Measurements from ENCODE around the gene KRT15. TPM values are rescaled to one million over a fixed set of nuclear protein-coding genes. Genes with fewer than 3 reads are reported as not detected.

KRT15 gene
- total and polyA plus RNA-seq, 4 donors: 0.14 TPM; not detected in 3

DNA sequence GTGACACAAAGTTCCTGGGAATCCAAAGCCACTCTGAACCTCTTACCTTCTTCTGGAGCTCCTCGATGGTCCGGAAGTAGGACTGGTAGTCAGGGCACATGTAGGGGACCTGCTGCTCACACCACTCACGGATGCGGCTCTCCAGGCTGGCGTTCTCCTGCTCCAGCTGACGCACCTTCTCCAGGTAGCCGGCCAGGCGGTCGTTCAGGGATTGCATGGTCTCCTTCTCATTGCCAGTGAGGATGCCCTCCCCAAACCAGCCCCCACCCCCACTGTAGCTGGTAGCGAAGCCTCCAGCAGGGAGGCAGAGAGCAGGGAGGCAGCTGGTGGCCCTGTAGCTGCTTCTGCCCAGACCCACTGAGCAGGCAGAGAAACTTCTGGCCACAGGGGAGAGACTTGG, 38.1 kb downstream of the KRT15 start:
- 94% methylated on average over 10 of the region's 10 CpGs for WGBS
- no peak for DNase-seq (ENCODE audit: low spot score)
- Histone ChIP-seq H3K9ac (ENCODE audit: low read depth in 1 of 2, low read length in 2 of 2) (no peak overlapping the region), H3K27me3 (ENCODE audit: control insufficient read depth in 4 of 4, insufficient read depth in 4 of 4, low read length in 3 of 4) (no peaks in the 10 kb centered on the region), H3K4me3 (ENCODE audit: low read depth in 1 of 3, low read length in 3 of 3) (no peak overlapping the region), H3K9me3 (ENCODE audit: control insufficient read depth in 4 of 4, low read length in 3 of 4) (no peaks in the 10 kb centered on the region), H3K36me3 (ENCODE audit: control insufficient read depth in 4 of 4, insufficient read depth in 3 of 4, low read depth in 1 of 4, low read length in 3 of 4) (no peaks in the 10 kb centered on the region), H3K27ac (ENCODE audit: low read depth in 1 of 2, low read length in 2 of 2) (no peak overlapping the region), H3K4me1 (ENCODE audit: control insufficient read depth in 4 of 4, insufficient read depth in 4 of 4, low read length in 3 of 4) (no peaks in the 10 kb centered on the region)
- TF ChIP-seq FOXA2 (IDR thresholded peaks at IDR 0.05): no peak
- TF ChIP-seq, protein P1, sequence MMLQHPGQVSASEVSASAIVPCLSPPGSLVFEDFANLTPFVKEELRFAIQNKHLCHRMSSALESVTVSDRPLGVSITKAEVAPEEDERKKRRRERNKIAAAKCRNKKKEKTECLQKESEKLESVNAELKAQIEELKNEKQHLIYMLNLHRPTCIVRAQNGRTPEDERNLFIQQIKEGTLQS (IDR thresholded peaks at IDR 0.05): no peak
- no peak for TF ChIP-seq RXRA (IDR thresholded peaks at IDR 0.05)
- TF ChIP-seq NR2F2 (IDR thresholded peaks at IDR 0.05): no peak
- no peak for TF ChIP-seq EGR1 (IDR thresholded peaks at IDR 0.05; ENCODE audit: low read depth in 2 of 2)
- TF ChIP-seq FOXA1 (IDR thresholded peaks at IDR 0.05): no peak
- no peak for TF ChIP-seq HNF4A (conservative IDR thresholded peaks at IDR 0.05)
- TF ChIP-seq RAD21 (IDR thresholded peaks at IDR 0.05): no peak
- no peak for TF ChIP-seq TAF1 (conservative IDR thresholded peaks at IDR 0.05)
- TF ChIP-seq, protein P2, sequence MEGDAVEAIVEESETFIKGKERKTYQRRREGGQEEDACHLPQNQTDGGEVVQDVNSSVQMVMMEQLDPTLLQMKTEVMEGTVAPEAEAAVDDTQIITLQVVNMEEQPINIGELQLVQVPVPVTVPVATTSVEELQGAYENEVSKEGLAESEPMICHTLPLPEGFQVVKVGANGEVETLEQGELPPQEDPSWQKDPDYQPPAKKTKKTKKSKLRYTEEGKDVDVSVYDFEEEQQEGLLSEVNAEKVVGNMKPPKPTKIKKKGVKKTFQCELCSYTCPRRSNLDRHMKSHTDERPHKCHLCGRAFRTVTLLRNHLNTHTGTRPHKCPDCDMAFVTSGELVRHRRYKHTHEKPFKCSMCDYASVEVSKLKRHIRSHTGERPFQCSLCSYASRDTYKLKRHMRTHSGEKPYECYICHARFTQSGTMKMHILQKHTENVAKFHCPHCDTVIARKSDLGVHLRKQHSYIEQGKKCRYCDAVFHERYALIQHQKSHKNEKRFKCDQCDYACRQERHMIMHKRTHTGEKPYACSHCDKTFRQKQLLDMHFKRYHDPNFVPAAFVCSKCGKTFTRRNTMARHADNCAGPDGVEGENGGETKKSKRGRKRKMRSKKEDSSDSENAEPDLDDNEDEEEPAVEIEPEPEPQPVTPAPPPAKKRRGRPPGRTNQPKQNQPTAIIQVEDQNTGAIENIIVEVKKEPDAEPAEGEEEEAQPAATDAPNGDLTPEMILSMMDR (IDR thresholded peaks at IDR 0.05; ENCODE audit: low read depth, low read length, missing input control): no peak

DNA sequence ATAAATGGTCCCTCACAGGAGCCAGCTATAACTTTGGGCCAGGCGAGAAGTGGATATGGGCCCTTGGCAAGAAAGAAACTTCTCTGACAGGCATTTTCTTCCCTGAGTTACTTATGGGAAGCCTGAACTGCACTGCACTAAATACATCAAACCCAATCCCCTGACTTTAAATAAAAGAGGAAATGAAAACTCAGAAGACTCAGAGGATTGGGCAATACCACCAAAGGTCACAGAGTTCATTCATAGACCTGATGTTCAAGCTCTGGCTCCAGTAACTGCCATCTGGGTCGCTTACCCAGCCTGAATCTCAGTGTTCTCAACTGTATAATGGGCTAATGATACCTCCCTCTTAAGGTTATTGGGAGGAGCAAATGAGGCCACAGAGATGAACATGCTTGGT, 38.6 kb downstream of the KRT15 start:
- H3K4me1 ChIP-seq (ENCODE audit: control insufficient read depth in 4 of 4, insufficient read depth in 4 of 4, low read length in 3 of 4): no peaks in the 10 kb centered on the region
- no peak for DNase-seq (ENCODE audit: low spot score)
- H3K4me3 ChIP-seq (ENCODE audit: low read depth in 1 of 3, low read length in 3 of 3): no peak overlapping the region
- 57% methylated on average over 2 of the region's 2 CpGs for WGBS
- no peak for TF ChIP-seq FOXA2 (IDR thresholded peaks at IDR 0.05)
- TF ChIP-seq, protein P2 (IDR thresholded peaks at IDR 0.05; ENCODE audit: low read depth, low read length, missing input control): no peak
- TF ChIP-seq, protein P3, sequence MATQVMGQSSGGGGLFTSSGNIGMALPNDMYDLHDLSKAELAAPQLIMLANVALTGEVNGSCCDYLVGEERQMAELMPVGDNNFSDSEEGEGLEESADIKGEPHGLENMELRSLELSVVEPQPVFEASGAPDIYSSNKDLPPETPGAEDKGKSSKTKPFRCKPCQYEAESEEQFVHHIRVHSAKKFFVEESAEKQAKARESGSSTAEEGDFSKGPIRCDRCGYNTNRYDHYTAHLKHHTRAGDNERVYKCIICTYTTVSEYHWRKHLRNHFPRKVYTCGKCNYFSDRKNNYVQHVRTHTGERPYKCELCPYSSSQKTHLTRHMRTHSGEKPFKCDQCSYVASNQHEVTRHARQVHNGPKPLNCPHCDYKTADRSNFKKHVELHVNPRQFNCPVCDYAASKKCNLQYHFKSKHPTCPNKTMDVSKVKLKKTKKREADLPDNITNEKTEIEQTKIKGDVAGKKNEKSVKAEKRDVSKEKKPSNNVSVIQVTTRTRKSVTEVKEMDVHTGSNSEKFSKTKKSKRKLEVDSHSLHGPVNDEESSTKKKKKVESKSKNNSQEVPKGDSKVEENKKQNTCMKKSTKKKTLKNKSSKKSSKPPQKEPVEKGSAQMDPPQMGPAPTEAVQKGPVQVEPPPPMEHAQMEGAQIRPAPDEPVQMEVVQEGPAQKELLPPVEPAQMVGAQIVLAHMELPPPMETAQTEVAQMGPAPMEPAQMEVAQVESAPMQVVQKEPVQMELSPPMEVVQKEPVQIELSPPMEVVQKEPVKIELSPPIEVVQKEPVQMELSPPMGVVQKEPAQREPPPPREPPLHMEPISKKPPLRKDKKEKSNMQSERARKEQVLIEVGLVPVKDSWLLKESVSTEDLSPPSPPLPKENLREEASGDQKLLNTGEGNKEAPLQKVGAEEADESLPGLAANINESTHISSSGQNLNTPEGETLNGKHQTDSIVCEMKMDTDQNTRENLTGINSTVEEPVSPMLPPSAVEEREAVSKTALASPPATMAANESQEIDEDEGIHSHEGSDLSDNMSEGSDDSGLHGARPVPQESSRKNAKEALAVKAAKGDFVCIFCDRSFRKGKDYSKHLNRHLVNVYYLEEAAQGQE (IDR thresholded peaks at IDR 0.05): no peak
- no peak for TF ChIP-seq NR2F2 (IDR thresholded peaks at IDR 0.05)
- TF ChIP-seq RAD21 (IDR thresholded peaks at IDR 0.05): no peak
- no peak for TF ChIP-seq RXRA (IDR thresholded peaks at IDR 0.05)
- TF ChIP-seq, protein P4, sequence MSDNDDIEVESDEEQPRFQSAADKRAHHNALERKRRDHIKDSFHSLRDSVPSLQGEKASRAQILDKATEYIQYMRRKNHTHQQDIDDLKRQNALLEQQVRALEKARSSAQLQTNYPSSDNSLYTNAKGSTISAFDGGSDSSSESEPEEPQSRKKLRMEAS (IDR thresholded peaks at IDR 0.05): no peak
- TF ChIP-seq YY1 (IDR thresholded peaks at IDR 0.05): no peak
- TF ChIP-seq, protein P5, sequence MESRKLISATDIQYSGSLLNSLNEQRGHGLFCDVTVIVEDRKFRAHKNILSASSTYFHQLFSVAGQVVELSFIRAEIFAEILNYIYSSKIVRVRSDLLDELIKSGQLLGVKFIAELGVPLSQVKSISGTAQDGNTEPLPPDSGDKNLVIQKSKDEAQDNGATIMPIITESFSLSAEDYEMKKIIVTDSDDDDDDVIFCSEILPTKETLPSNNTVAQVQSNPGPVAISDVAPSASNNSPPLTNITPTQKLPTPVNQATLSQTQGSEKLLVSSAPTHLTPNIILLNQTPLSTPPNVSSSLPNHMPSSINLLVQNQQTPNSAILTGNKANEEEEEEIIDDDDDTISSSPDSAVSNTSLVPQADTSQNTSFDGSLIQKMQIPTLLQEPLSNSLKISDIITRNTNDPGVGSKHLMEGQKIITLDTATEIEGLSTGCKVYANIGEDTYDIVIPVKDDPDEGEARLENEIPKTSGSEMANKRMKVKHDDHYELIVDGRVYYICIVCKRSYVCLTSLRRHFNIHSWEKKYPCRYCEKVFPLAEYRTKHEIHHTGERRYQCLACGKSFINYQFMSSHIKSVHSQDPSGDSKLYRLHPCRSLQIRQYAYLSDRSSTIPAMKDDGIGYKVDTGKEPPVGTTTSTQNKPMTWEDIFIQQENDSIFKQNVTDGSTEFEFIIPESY (IDR thresholded peaks at IDR 0.05): no peak
- TF ChIP-seq JUND (IDR thresholded peaks at IDR 0.05): no peak
- TF ChIP-seq TAF1 (conservative IDR thresholded peaks at IDR 0.05): no peak
- no peak for TF ChIP-seq FOXA1 (IDR thresholded peaks at IDR 0.05)
- TF ChIP-seq, protein P1 (IDR thresholded peaks at IDR 0.05): no peak
- TF ChIP-seq SP1 (IDR thresholded peaks at IDR 0.05): no peak
- no peak for TF ChIP-seq EGR1 (IDR thresholded peaks at IDR 0.05; ENCODE audit: low read depth in 2 of 2)
- TF ChIP-seq HNF4A (conservative IDR thresholded peaks at IDR 0.05): no peak
- no peaks in the 10 kb centered on the region for H3K27me3 ChIP-seq (ENCODE audit: control insufficient read depth in 4 of 4, insufficient read depth in 4 of 4, low read length in 3 of 4)
- no peak overlapping the region for H3K9ac ChIP-seq (ENCODE audit: low read depth in 1 of 2, low read length in 2 of 2)
- no peak overlapping the region for H3K27ac ChIP-seq (ENCODE audit: low read depth in 1 of 2, low read length in 2 of 2)
- no peaks in the 10 kb centered on the region for H3K9me3 ChIP-seq (ENCODE audit: control insufficient read depth in 4 of 4, low read length in 3 of 4)
- H3K36me3 ChIP-seq (ENCODE audit: control insufficient read depth in 4 of 4, insufficient read depth in 3 of 4, low read depth in 1 of 4, low read length in 3 of 4): no peaks in the 10 kb centered on the region
